GM18511 (cell line): ENCODE results near the gene BAZ2B.

Source experiments
- ATAC-seq: cut with Tn5 transposase; IDR thresholded peaks from one replicate; pipeline ENCODE4 v1.9.1; 2021; ENCODE audit warnings: mild to moderate bottlenecking, moderate library complexity; ENCODE audit not compliant: unreplicated experiment

The BAZ2B gene

DNA sequence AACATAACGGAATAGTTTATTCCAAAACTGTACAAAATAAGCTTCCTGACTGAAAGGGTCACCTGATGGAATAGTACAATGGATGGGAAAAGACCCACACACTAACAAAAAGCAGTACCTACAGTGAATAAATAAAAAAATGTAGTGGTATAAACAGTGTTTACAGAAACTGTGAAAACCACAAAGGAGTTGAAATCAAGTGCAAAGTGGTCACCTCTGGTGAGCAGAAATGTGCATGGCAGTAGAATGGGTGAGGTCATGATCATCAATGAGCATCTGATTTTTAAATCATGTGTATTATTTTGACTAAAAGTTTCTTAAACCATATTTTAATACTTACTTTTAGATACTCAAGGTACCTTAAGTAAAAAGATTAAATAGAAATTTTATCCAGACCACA lies 341.2 kb downstream of the BAZ2B start:
- ATAC-seq = no peak

- no peak for ATAC-seq
Observed at GRCh38 chr2:159272156-159272555, 344.2 kb downstream of the BAZ2B start.

GRCh38 chr2:159270744-159271379 lies 345.5 kb downstream of the BAZ2B start:
- ATAC-seq = no peak
